ENCODE results near the gene JAGN1.

GRCh38 chr3:9889405-9889804 lies 1.0 kb upstream of the JAGN1 start:
- TF ChIP-seq CTCF (IDR thresholded peaks at IDR 0.05 in 2 of 3, conservative IDR thresholded peaks at IDR 0.05 in 1 of 3; ENCODE audit: insufficient read depth in 2 of 3, low read depth in 1 of 3, low read length in 3 of 3) (no peak), ZKSCAN1 (IDR thresholded peaks at IDR 0.05; ENCODE audit: low read depth, low read length) (no peak), FOS (IDR thresholded peaks at IDR 0.05; ENCODE audit: extremely low read depth, insufficient read length) (no peak)

All from K562 (cell line).